SK-N-MC (cell line): Measurements from ENCODE around the gene PROB1.

Experiments used
- EZH2 ChIP-seq: fragments of 200-600 bp; sonication (generic); IDR thresholded peaks from one replicate; pipeline ENCODE4 v1.6.1; 2017; ENCODE audit warnings: antibody characterized with exemption
- POLR2AphosphoS5 ChIP-seq: IDR thresholded peaks from 2 replicates; pipeline ENCODE4 v1.6.1; 2012; ENCODE audit warnings: mild to moderate bottlenecking, low read depth, low read length, borderline replicate concordance

- TF ChIP-seq POLR2AphosphoS5 = no peak
- no peak for TF ChIP-seq EZH2
Observed at GRCh38 chr5:139430015-139430414, 35.1 kb upstream of the PROB1 start.
